ENCODE measurements around the gene CHN2. TPM values are rescaled to one million over a fixed set of nuclear protein-coding genes. Genes with fewer than 3 reads are reported as not detected.

Gene CHN2
- total RNA-seq, 1 donor, result 9.9 TPM

GRCh38 chr7:29325476-29325875 lies 130.9 kb downstream of the CHN2 start:
- no peaks in the 10 kb centered on the region for H3K27me3 ChIP-seq (ENCODE audit: insufficient read depth, low read length)
- H3K4me1 ChIP-seq (ENCODE audit: insufficient read depth, low read length), result peaks cover 22% of the 10 kb centered on the region
- no peaks in the 10 kb centered on the region for H3K9me3 ChIP-seq (ENCODE audit: low read depth, low read length)
- H3K4me3 ChIP-seq (ENCODE audit: low read length), result no peak overlapping the region

- no peaks in the 10 kb centered on the region for H3K27me3 ChIP-seq (ENCODE audit: insufficient read depth, low read length)
- no peak overlapping the region for H3K4me3 ChIP-seq (ENCODE audit: low read length)
- peaks cover 17% of the 10 kb centered on the region for H3K4me1 ChIP-seq (ENCODE audit: insufficient read depth, low read length)
- H3K9me3 ChIP-seq (ENCODE audit: low read depth, low read length), result no peaks in the 10 kb centered on the region
Observed at GRCh38 chr7:29326864-29327263, 132.3 kb downstream of the CHN2 start.

- Histone ChIP-seq H3K9me3 (ENCODE audit: low read depth, low read length) (no peaks in the 10 kb centered on the region), H3K4me3 (ENCODE audit: low read length) (no peak overlapping the region), H3K4me1 (ENCODE audit: insufficient read depth, low read length) (peaks cover 17% of the 10 kb centered on the region), H3K27me3 (ENCODE audit: insufficient read depth, low read length) (no peaks in the 10 kb centered on the region)
Observed at GRCh38 chr7:29327455-29327854, 132.9 kb downstream of the CHN2 start.

- Histone ChIP-seq H3K9me3 (ENCODE audit: low read depth, low read length) (no peaks in the 10 kb centered on the region), H3K4me3 (ENCODE audit: low read length) (no peak overlapping the region), H3K27me3 (ENCODE audit: insufficient read depth, low read length) (no peaks in the 10 kb centered on the region), H3K4me1 (ENCODE audit: insufficient read depth, low read length) (peaks cover 17% of the 10 kb centered on the region)
Observed at GRCh38 chr7:29328045-29328444, 133.5 kb downstream of the CHN2 start.

GRCh38 chr7:29328811-29329210 lies 134.2 kb downstream of the CHN2 start:
- H3K4me1 ChIP-seq (ENCODE audit: insufficient read depth, low read length), result peaks cover 17% of the 10 kb centered on the region
- H3K27me3 ChIP-seq (ENCODE audit: insufficient read depth, low read length), result no peaks in the 10 kb centered on the region
- no peaks in the 10 kb centered on the region for H3K9me3 ChIP-seq (ENCODE audit: low read depth, low read length)
- H3K4me3 ChIP-seq (ENCODE audit: low read length), result no peak overlapping the region

- no peak overlapping the region for H3K4me3 ChIP-seq (ENCODE audit: low read length)
- peaks cover 17% of the 10 kb centered on the region for H3K4me1 ChIP-seq (ENCODE audit: insufficient read depth, low read length)
- no peaks in the 10 kb centered on the region for H3K9me3 ChIP-seq (ENCODE audit: low read depth, low read length)
- H3K27me3 ChIP-seq (ENCODE audit: insufficient read depth, low read length), result no peaks in the 10 kb centered on the region
Observed at GRCh38 chr7:29329686-29330085, 135.1 kb downstream of the CHN2 start.

GRCh38 chr7:29330136-29330535 lies 135.6 kb downstream of the CHN2 start:
- H3K4me3 ChIP-seq (ENCODE audit: low read length), result no peak overlapping the region
- H3K9me3 ChIP-seq (ENCODE audit: low read depth, low read length), result no peaks in the 10 kb centered on the region
- peaks cover 17% of the 10 kb centered on the region for H3K4me1 ChIP-seq (ENCODE audit: insufficient read depth, low read length)
- H3K27me3 ChIP-seq (ENCODE audit: insufficient read depth, low read length), result no peaks in the 10 kb centered on the region

- H3K4me1 ChIP-seq (ENCODE audit: insufficient read depth, low read length), result peaks cover 21% of the 10 kb centered on the region
- H3K27me3 ChIP-seq (ENCODE audit: insufficient read depth, low read length), result no peaks in the 10 kb centered on the region
- H3K4me3 ChIP-seq (ENCODE audit: low read length), result no peak overlapping the region
- no peaks in the 10 kb centered on the region for H3K9me3 ChIP-seq (ENCODE audit: low read depth, low read length)
Observed at GRCh38 chr7:29331163-29331562, 136.6 kb downstream of the CHN2 start.

- Histone ChIP-seq H3K27me3 (ENCODE audit: insufficient read depth, low read length) (no peaks in the 10 kb centered on the region), H3K9me3 (ENCODE audit: low read depth, low read length) (no peaks in the 10 kb centered on the region), H3K4me1 (ENCODE audit: insufficient read depth, low read length) (peaks cover 31% of the 10 kb centered on the region), H3K4me3 (ENCODE audit: low read length) (no peak overlapping the region)
Observed at GRCh38 chr7:29332042-29332811, 137.7 kb downstream of the CHN2 start.

GRCh38 chr7:29332875-29333855 lies 138.6 kb downstream of the CHN2 start:
- Histone ChIP-seq H3K4me3 (ENCODE audit: low read length) (no peak overlapping the region), H3K4me1 (ENCODE audit: insufficient read depth, low read length) (peaks cover 33% of the 10 kb centered on the region), H3K27me3 (ENCODE audit: insufficient read depth, low read length) (no peaks in the 10 kb centered on the region), H3K9me3 (ENCODE audit: low read depth, low read length) (no peaks in the 10 kb centered on the region)

GRCh38 chr7:29335188-29336083 lies 140.9 kb downstream of the CHN2 start:
- H3K4me1 ChIP-seq (ENCODE audit: insufficient read depth, low read length), result peaks cover 27% of the 10 kb centered on the region

GRCh38 chr7:29337546-29338116 lies 143.1 kb downstream of the CHN2 start:
- Histone ChIP-seq H3K9me3 (ENCODE audit: low read depth, low read length) (no peaks in the 10 kb centered on the region), H3K4me3 (ENCODE audit: low read length) (no peak overlapping the region), H3K27me3 (ENCODE audit: insufficient read depth, low read length) (no peaks in the 10 kb centered on the region), H3K4me1 (ENCODE audit: insufficient read depth, low read length) (peaks cover 29% of the 10 kb centered on the region)

More at GRCh38 chr7:29335188-29336083, 140.9 kb downstream of the CHN2 start:
- Histone ChIP-seq H3K27me3 (ENCODE audit: insufficient read depth, low read length) (no peaks in the 10 kb centered on the region), H3K4me3 (ENCODE audit: low read length) (no peak overlapping the region), H3K9me3 (ENCODE audit: low read depth, low read length) (no peaks in the 10 kb centered on the region)

- Histone ChIP-seq H3K4me1 (ENCODE audit: insufficient read depth, low read length) (peaks cover 43% of the 10 kb centered on the region), H3K9me3 (ENCODE audit: low read depth, low read length) (no peaks in the 10 kb centered on the region), H3K27me3 (ENCODE audit: insufficient read depth, low read length) (no peaks in the 10 kb centered on the region), H3K4me3 (ENCODE audit: low read length) (no peak overlapping the region)
Observed at GRCh38 chr7:29340696-29341095, 146.1 kb downstream of the CHN2 start.

GRCh38 chr7:29341156-29341555 lies 146.6 kb downstream of the CHN2 start:
- Histone ChIP-seq H3K4me1 (ENCODE audit: insufficient read depth, low read length) (peaks cover 39% of the 10 kb centered on the region), H3K27me3 (ENCODE audit: insufficient read depth, low read length) (no peaks in the 10 kb centered on the region), H3K4me3 (ENCODE audit: low read length) (no peak overlapping the region)

More at GRCh38 chr7:29341156-29341555, 146.6 kb downstream of the CHN2 start:
- no peaks in the 10 kb centered on the region for H3K9me3 ChIP-seq (ENCODE audit: low read depth, low read length)
